Suppressor macrophage treated with lipopolysaccharide for 1 hour (primary cell): ENCODE data around the gene EXOC4.

Experiments used
- DNase-seq, 3 donors: peaks; one replicate each; pipeline ENCODE4 v3.0.0-alpha.2; 2020 to 2022

The EXOC4 gene

GRCh38 chr7:134088199-134088598 lies 835.3 kb downstream of the EXOC4 start:
- no peak for DNase-seq

GRCh38 chr7:134089446-134089845 lies 836.6 kb downstream of the EXOC4 start:
- no peak for DNase-seq

GRCh38 chr7:134098072-134098471 lies 845.2 kb downstream of the EXOC4 start:
- DNase-seq: no peak

- no peak for DNase-seq
Observed at GRCh38 chr7:134101716-134102115, 848.8 kb downstream of the EXOC4 start.

GRCh38 chr7:134104166-134104565 lies 851.3 kb downstream of the EXOC4 start:
- no peak for DNase-seq

- DNase-seq: no peak
Observed at GRCh38 chr7:134105841-134106240, 853.0 kb downstream of the EXOC4 start.

- DNase-seq: no peak
Observed at GRCh38 chr7:134108802-134109201, 855.9 kb downstream of the EXOC4 start.

- no peak for DNase-seq
Observed at GRCh38 chr7:134113655-134114054, 860.8 kb downstream of the EXOC4 start.

- no peak for DNase-seq
Observed at GRCh38 chr7:134114992-134115391, 862.1 kb downstream of the EXOC4 start.
